Activated CD4-positive, alpha-beta T cell treated with anti-CD3 and anti-CD28 coated beads for 48 hours (primary cell): ENCODE results near the gene RAC3.

Experiments used
- DNase-seq: peaks from one replicate; pipeline ENCODE4 v3.0.0-alpha.2; 2020

RAC3 gene

DNA sequence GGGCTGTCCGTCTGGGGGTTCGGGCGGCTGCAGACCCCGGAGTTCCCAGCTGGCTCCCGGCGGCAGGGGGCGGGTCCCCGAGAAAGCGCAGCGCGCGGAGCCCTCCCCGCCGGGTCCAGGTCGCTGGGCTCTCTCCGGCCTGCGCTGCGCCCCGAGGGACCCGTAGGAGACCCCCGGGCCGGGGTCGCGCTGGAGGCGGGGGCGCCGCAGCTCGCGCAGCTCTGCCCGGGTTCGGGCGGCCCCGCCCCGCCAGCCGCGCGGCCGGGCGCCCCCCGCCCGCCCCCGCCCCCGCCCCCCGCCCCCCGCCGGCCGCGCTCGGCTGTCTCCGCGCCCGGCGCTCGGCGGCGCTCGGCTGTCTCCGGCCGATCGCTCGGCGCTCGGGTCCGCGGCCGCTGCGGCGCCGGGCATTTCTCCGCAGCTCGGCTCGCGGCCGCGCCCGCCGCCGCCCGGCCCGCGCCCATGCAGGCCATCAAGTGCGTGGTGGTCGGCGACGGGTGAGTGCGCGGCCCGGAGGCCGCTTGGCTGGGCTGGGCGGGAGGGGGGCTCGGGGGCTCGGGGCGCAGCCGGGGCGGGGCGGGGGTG lies at the start of gene RAC3:
Gene RAC3, plus strand, starts transcription at position 376 of the 582 bp plus-strand sequence. Its CDS starts 84 bp downstream, at position 460.
- DNase-seq, result no peak

DNA sequence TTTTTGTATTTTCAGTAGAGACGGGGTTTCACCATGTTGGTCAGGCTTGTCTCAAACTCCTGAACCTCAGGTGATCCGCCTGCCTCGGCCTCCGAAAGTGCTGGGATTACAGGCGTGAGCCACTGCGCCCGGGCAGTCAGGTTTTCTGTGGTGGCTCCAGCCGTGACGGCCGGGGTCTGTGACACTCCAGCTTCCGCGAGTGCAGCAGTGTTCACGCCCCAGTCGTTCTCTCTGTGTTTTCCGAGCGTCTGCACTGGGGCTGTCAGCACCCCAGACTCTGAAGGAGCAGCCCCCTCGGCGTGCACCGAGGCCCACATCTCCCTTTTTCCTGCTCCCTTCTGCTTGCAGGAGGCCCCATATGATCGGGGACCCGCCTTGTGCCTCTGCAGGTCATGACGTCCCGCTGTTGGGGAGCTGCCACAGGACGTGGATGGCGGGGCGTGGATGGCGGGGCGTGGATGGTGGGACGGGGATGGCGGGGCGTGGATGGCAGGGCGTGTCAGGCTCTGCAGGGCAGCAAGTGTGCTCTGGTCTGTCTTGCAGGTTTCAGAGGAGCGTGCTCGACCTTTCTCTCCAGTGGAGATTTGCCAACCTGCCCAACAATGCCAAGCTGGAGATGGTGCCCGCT lies 48.4 kb upstream of the RAC3 start:
- no peak for DNase-seq

DNA sequence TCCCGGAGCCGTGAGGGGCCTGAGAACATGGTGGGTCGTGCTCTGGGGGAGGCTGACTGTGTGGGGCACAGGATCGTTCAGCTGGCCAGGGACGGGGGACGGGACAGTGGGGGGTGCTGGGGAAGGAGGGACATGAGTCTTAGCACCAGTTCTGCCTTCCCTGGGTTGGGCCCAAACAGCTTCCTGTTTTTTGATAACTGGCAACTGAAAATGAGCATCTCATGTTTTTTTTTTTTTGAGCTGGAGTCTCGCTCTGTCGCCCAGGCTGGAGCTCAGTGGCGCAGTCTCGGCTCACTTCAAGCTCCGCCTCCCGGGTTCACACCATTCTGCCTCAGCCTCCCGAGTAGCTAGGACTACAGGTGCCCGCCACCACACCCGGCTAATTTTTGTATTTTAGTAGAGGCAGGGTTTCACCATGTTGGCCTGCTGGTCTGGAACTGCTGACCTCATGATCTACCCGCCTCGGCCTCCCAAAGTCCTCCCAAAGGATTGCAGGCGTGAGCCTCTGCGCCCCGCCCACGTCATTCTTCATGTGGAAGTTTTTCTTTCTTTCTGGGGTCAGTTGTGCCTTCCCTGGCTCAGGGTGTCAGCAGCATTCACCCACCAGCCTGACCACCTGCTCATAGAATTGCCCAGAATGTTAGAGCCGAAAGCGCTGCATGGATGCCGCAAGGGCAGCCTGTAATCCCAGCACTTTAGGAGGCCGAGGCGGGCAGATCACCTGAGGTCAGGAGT lies 47.7 kb upstream of the RAC3 start:
- no peak for DNase-seq

DNA sequence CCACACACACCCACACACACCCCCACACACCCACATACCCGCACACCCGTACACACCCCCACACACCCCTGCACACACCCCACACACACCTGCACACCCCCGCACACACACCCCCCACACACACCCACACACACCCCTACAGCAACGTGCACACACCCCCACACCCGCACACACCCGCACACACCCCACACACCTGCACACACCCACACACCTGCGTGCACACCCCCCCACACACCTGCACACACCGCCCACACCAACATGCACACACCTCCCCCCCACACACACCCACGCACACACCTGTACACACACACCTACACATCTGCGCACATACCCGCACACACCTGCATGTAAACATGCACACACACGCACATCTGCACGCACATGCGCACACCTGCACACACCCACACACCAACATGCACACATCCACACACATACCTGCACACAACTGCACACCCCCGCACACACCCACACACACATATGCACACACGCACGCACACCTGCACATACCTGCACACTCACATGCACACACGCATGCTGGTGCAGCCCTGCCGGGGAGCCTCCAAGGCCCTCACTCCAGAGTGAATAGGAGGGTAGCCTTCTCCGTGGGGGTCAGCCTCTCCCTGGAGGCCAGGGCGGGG lies 46.6 kb upstream of the RAC3 start:
- DNase-seq, result no peak

DNA sequence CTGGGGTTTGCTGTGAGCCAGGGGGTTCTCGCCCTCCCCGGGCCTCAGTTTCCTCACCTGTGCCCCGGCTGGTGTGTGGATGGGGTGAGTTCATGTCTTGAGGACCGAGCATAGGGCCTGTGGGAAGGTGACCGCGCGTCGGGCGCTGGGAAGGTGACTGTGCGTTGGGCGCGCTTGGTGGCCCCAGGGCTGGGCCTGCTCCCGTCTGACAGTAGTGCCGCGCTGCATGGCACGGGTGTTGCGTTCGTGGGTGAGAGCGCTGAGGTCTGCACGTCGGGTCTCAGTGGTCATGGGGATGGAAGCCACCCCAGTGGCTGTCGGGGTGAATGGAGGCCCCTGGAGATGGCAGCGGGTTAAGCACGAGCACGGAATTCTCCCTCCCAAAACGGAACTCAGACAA lies 44.9 kb upstream of the RAC3 start:
- DNase-seq, result no peak

DNA sequence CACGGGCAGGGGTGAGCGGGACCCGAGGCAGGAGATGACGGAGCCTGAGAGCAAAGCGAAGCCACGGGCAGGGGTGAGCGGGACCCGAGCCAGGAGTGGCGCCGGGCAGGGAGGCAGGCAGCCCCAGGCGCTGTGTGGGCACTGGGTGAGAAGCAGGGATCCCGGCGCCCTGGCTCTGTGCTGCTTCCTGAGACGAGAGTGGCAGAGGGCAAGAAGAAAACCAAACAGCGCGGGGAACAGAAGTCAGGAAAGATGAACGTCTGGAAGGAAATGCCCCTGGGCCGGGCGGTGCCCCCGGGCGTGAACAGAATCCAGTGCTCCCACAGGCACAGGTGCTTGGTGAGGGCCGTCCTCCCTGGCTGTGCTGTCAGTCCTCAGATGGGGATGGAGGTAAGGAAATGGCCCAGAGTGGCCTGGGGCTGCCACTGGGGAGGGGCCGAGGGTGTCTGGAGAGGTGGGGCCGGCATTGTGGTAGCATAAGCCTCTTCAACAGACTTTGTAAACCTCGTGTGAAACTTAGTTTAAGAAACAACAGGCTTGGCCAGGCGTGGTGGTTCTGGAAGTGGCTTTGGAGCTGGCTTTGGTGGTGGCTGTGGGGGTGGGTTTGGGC lies 44.2 kb upstream of the RAC3 start:
- DNase-seq, result no peak

DNA sequence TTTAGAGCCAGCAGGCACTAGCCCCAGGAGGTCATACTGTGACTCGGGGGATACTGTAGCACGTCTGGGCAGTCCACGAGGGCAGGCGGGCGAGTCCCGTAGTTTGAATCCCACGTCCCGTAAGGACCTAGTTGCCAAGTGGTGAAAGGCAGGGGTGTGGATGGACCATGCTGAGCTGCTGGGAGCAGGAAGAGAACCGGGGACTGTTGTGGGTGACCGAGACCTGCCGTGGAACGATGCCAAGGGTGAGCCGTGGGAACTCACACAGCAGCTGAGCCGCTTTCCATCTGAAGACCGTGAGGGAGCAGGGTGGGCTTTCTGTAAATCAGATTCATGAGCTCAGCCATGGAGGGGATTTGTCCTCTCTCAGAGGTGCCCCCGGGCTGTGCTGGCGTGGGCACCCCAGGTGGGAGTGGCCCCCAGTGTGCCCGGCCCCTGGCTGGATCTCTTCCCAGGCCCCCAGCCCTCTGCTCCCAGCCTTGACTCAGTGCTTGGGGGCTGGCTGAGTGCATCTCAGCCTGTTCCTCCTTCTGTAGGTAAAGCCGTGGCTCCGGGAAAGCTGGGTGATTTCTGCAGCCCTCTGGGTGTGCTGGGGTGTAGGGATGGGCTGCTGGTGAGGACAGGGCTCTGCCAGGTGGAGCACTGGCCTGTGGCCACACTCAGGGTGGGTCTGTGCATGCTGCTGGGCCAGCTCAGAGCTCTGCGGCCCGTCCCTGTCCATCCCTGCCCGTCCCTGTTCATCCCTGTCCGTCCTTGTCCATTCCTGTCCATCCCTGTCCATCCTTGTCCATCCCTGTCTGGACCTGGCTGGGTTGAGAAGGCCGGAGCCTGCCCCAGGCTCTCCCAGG lies 40.4 kb upstream of the RAC3 start:
- DNase-seq, result no peak

DNA sequence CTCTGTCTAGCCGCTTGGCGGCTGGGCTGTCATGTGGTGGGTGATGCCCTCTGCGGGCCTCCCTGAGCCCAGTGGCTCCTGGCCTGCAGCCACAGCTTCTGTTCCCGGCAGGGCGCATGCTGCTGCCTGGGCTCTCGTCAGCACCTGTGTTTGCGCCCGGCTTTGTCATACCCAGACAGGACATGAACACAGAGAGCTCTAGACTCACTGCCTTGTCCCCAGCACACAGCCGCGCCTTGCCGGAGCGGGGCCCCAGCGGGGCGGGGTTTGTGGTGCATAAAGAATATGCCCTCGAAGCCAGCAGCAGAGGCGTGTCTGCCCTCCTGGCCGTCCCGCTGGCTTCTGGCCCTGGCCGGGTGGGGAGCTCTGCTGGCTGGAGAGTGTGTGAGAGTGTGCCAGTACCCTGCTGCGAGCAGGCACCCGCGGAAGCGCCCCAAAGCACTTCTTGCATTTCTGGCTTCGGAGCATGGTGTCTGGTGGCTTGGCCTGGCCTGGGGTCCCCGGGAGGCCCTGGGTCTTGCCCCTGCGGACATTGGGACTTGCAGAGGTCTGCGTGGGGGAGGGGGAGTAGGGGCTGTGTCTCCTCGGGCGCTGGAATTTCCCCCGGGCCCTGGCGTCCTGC lies 39.7 kb upstream of the RAC3 start:
- DNase-seq, result no peak

DNA sequence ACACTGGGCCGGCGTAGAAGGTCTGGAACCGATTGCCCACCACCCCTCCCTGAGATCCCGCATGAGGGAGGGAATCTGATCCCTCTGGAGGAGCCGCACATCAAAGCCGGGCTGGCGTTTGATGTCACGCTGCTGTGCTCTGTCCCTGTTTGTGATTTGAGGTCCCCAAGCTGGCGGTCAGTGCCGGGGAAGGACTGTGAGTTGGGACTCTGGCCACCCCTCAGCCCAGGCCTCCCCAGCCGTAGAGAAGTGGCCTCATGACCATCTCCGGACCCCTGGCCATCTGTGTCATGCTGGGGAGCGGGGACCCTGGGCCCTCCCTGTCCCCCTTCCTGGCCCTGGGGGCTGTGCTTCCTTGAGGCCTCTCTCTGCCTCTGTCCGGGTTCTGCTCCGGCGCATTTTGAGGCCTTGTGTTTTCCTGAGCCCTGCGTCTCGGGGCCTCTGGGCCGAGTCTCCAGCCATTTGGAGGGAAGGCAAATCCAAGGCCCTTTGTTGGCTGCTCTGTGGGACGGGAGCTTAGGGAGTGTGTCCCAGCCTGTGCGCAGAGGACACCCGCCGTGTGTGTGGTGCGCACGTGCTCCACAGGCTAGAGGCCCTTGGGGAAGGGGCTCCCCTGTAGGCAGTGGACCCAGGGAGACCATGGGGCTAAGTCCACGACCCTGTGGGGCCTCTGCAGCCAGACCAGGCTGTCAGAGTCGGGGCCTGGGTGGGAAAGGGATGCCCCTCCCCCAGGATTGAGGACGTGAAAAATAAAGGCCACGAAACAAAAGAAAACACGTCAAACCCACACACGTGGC lies 39.0 kb upstream of the RAC3 start:
- no peak for DNase-seq

DNA sequence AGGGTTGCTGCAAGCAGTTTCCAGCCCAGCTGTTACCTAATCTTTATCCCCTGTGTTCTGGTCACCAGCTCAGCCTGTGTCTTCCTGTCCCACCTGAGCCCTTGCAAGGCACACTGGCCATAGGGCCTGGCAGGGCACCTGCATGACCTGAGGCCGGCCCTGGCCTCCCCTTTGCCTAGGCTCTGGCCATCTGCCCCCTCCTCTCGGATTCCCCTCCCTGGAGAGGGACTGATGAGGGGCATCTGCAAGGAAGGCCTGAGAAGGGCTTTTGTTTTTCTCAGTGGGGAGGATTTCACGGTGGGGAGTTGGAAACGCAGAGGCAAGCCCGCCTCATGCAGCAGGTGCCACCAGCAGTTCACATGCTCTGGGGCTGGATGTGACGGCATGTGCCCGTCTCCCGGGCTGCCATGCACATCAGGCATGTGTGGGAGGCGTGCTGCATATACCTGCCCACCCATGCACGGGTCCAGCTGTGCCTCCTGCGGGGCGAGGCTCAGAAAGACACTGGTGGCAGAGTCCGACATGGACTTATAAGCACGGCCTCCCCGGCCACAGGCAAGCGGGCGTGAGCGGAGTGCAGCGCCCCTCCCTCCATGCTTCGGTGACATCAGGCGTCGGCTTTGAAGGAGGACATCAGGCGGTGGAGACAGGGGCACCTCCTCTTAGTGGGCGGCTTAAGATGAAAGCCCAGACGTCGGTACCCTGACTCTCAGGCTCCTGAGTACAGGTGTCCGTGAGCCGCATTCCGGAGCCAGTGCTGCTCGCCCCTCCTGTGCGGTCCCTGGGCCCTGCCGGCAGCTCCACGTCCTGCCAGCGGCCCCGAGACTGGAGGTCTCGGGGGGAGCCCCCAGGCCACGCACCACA lies 37.5 kb upstream of the RAC3 start:
- DNase-seq, result no peak

DNA sequence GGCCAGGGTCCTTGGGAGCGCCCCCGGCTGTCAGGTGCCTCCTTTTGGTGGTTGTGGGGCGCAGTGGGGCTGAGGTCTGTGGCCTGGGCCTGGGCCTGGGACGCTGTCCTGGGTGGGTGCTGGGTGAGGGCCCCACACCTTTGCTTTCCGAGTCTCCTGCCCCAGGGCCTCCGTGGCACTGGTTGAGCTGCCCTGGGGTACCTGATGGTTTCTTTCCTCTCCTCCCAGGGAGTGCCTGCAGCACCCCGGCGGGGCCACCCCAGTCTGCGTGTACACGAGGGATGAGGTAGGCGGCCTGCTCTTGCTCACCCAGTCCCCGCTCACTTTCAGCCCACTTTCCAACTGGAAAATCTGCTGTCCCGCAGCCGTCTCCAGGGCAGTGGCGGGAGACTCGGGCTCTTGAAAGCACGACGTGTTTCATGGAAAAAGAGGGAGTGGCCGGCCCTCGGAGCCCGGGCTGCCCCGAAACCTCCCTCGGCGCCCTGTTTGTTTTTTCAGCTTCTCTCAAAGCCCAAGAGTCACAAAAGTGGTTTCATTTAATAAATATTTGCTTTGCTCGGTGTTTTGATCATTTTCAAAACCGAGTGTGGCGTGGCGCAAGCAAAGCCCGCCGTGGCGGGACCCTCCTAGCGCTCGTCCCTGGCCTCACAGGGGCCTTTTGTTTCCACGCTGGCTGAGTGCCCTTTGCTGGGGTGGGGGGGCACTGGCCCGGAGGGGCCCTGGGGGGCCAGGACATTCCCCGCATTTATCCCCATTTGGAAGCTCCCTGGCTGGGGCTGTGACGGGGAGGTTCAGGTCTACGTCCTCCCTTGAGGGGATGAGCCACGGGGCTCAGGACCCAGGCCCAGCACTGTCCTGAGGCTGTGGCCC lies 36.6 kb upstream of the RAC3 start:
- no peak for DNase-seq

DNA sequence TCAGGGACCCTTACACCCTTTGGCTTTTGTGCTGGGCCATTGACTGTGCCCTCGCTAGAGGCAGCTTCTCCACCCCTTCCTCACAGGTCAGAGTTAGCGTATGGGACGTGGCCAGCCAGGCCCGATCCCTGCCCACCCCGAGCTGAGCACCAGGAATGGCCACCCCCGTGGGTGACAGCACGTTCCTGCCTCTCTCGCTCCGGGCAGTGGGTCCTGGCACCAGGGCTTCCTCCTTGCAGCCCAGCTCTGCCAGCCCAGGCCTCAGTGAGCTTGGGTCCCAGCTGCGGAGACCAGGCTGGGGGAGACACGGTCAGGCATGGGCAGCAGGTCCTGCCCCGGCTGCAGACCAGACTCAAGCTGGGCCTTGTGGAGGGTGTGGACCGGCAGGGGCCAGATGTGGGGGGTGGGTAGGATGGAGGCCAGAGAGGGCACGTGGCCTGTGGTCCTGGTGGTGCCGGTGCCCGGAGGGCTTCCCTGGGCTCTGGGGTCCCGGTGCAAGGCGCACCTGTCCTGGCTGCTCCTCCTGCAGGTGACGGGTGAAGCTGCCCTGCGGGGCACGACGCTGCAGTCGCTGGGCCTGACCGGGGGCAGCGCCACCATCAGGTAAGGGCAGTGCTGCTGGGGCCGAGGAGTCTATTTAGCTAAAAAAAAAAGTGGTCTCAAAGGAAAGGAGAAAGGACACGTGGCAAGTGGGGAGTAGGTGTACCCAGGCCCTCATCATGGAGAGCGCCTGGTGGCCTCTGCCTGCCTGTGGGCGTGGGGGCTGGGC lies 35.8 kb upstream of the RAC3 start:
- DNase-seq, result no peak

DNA sequence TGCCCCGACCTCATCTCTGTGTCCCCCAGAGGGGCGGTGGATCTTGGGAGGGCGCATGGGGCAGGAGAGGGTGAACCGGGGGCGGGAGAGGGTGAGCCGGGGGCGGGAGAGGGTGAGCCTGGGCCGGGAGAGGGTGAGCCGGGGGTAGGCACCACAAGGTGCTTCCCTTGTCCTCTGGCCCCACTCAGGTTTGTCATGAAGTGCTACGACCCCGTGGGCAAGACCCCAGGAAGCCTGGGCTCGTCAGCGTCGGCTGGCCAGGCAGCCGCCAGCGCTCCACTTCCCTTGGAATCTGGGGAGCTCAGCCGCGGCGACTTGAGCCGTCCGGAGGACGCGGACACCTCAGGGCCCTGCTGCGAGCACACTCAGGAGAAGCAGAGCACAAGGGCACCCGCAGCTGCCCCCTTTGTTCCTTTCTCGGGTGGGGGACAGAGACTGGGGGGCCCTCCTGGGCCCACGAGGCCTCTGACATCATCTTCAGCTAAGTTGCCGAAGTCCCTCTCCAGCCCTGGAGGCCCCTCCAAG lies 35.2 kb upstream of the RAC3 start:
- no peak for DNase-seq

DNA sequence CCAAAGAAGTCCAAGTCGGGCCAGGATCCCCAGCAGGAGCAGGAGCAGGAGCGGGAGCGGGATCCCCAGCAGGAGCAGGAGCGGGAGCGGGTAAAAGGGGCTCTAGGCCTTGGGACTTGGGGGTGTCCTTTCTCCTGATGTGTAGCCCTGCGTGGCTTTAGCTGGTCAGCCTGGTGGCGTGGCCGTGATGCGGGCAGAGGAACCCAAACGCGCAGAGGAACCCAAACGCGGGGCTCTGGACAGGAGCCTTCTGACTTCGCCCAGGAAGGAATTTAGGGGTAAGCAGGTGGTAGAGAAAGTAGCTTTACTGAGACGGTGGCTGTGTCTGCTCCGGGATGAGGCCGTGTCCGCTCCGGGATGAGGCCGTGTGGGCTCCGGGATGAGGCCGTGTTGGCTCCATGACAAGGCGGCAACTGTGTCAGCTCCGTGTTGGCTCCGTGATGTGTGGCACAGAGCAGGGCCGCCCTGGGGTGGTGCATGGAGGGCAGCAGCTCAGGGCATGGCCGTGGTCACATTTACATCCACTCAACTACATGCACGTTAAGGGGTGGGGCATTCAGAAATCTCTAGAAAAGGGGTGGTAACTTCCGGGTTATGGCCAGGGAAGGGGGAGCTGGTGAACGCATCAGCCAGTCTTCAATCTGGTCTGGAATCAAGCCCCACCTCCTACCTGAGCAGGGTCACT lies 34.6 kb upstream of the RAC3 start:
- DNase-seq, result no peak

DNA sequence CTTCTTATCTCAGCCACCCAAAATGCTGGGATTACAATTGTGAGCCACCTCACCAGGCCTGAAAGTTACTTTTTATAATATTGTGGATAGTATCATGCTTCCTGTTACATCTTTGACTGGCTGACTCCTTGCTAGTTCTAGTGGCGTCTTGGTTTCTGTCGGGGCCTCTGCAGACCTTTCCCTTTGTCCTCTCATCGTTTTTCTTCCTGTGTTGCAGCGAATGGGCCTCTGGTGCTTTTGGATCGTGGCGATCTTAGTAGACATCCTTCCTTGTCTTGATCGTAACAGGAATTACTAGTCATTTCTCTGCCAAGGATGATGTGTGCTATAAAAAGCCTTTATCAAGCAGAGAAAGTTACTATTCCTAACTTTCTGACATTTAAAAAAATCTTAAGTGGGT lies 33.3 kb upstream of the RAC3 start:
- no peak for DNase-seq

DNA sequence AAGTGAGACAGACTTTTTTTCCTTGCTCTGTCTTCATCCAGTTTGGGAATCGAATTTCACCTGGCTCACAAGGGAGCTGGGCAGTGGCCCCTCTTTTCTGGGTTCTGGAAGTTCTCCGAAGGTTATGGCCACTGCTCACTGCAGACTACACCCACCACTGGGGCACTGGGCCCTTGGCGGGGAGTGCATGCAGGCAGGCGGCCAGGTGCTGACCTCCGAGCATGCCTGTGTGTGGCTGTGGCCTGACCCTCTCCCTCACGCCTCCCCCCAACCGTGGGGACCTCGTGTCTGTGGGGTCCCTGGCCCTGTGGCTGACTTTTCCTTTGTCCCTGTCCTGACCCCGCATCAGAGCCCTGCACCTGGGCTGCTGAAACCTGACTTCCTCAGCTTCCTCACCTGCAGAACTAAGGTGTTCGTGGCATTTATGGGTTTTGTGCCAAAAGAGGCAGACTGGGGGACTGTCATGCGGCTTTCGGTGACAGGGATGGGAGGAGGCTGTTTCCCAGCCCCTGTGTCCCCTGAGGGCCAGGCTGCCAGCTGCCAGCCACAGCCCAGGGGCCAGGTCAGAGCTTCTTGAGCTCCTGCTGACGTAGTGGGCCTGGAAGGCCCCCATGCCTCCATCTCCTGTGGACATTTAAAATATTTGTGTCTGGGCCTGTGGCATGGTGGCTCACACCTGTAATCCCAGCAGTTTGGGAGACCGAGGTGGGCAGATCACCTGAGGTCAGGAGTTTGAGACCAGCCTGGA lies 32.6 kb upstream of the RAC3 start:
- no peak for DNase-seq

DNA sequence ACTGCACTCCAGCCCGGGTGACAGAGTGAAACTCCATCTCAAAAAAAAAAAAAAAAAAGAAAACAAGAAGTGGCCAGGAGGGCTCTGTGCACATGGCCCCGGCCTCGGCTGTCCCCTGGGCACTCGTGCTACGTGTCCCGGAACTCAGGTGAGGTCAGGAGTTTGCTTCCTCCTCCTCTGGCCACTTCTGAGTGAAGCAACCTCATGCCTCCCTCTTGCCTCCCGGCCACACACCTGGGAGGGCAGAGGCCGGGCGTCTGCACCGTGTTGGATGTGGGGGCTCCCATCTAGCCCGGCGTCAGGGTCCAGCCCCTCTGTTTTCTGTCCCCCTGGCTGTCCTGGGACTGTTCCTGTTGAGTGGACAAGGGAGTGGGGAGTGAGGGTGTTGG lies 31.9 kb upstream of the RAC3 start:
- no peak for DNase-seq
